HepG2 (cell line): ENCODE data around the gene DHH. TPM values are rescaled to one million over a fixed set of nuclear protein-coding genes. Genes with fewer than 3 reads are reported as not detected.

Experiments used
- CENPX ChIP-seq: sonication (generic); formaldehyde crosslinking; IDR thresholded peaks from 2 replicates; pipeline ENCODE4 v1.9.0; 2021; ENCODE audit warnings: mild to moderate bottlenecking, missing genetic modification reagents, moderate library complexity
- DMAP1 ChIP-seq: IDR thresholded peaks from 2 replicates; pipeline ENCODE4 v1.6.1; 2016
- ELF4 ChIP-seq: sonication (generic); formaldehyde crosslinking; IDR thresholded peaks from 2 replicates; pipeline ENCODE4 v1.5.0; 2020; ENCODE audit warnings: missing genetic modification reagents, mild to moderate bottlenecking, moderate library complexity, borderline replicate concordance
- FOXK2 ChIP-seq: fragments of 450-650 bp; IDR thresholded peaks from 2 replicates; pipeline ENCODE4 v1.6.1; 2016
- IRX3 ChIP-seq: sonication (generic); formaldehyde crosslinking; IDR thresholded peaks from 2 replicates; pipeline ENCODE4 v1.8.1; 2023; ENCODE audit warnings: mild to moderate bottlenecking, low read depth, missing genetic modification reagents, borderline replicate concordance
- MBD4 ChIP-seq: IDR thresholded peaks from 2 replicates; pipeline ENCODE4 v1.6.1; 2012; ENCODE audit warnings: low read length, inconsistent platforms, borderline replicate concordance
- NCOA5 ChIP-seq: sonication (generic); formaldehyde crosslinking; IDR thresholded peaks from 2 replicates; pipeline ENCODE4 v1.4.0; 2020; ENCODE audit warnings: missing genetic modification reagents
- POLR2AphosphoS5 ChIP-seq: IDR thresholded peaks from 2 replicates; pipeline ENCODE4 v1.6.1; 2012; ENCODE audit warnings: low read depth, low read length
- ZFP62 ChIP-seq: sonication (generic); formaldehyde crosslinking; IDR thresholded peaks from 2 replicates; pipeline ENCODE4 v1.4.0; 2020; ENCODE audit warnings: missing genetic modification reagents
- ZIK1 ChIP-seq: sonication (generic); formaldehyde crosslinking; IDR thresholded peaks from 2 replicates; pipeline ENCODE4 v1.5.0; 2020; ENCODE audit warnings: mild to moderate bottlenecking, low read depth, missing genetic modification reagents, borderline replicate concordance
- ZNF329 ChIP-seq: sonication (generic); formaldehyde crosslinking; IDR thresholded peaks from 2 replicates; pipeline ENCODE4 v1.9.0; 2021; ENCODE audit warnings: low read depth, mild to moderate bottlenecking, missing genetic modification reagents
- ZNF546 ChIP-seq: sonication (generic); formaldehyde crosslinking; conservative IDR thresholded peaks from 2 replicates; pipeline ENCODE4 v1.8.1; 2023; ENCODE audit warnings: mild to moderate bottlenecking, missing genetic modification reagents
- ZNF614 ChIP-seq: IDR thresholded peaks from 2 replicates; pipeline ENCODE4 v1.6.1; 2018; ENCODE audit warnings: missing biosample characterization, missing genetic modification reagents, inconsistent platforms, borderline replicate concordance
- ZNF749 ChIP-seq: sonication (generic); formaldehyde crosslinking; IDR thresholded peaks from 2 replicates; pipeline ENCODE4 v1.8.0; 2022; ENCODE audit warnings: mild to moderate bottlenecking, missing genetic modification reagents, moderate library complexity, borderline replicate concordance
- ZSCAN30 ChIP-seq: sonication (generic); formaldehyde crosslinking; IDR thresholded peaks from 2 replicates; pipeline ENCODE4 v1.5.0; 2020; ENCODE audit warnings: mild to moderate bottlenecking, missing genetic modification reagents
- polyA plus RNA-seq, 8 experiments: library from polyadenylated mRNA; depleted of rRNA in 3 of 8; stranded (reverse) in 7 of 8; unstranded in 1 of 8; fragments of >200 nt; fragmentation: Illumina TruSeq in 4 of 8; extraction: Trizol in 4 of 8; gene quantifications; 2 replicates each; pipeline versions ENCODE4 v1.2.1 to v1.2.3, GENCODE V29; 2011 to 2016; ENCODE audit warnings: low read depth in 4 of 8, missing spikeins in 1 of 8, mixed read lengths in 1 of 8; ENCODE audit not compliant: insufficient read depth in 1 of 8
- total RNA-seq, 5 experiments: library from RNA; depleted of rRNA; stranded (reverse); fragments of >200 nt; fragmentation: Illumina TruSeq; extraction: Trizol; gene quantifications; 2 replicates each; pipeline ENCODE4 v1.2.3, GENCODE V29; 2016; ENCODE audit warnings: low read depth in 1 of 5
- TF ChIP-seq, protein P1 (sequence below): IDR thresholded peaks from 2 replicates; pipeline ENCODE4 v1.6.1; 2016; ENCODE audit warnings: missing genetic modification reagents, missing compliant biosample characterization

Gene DHH
- total and polyA plus RNA-seq, 2 of the 13 experiments (the other 11 are each of a cell fraction or from before 2014, with no cell fraction given), result not detected

DNA sequence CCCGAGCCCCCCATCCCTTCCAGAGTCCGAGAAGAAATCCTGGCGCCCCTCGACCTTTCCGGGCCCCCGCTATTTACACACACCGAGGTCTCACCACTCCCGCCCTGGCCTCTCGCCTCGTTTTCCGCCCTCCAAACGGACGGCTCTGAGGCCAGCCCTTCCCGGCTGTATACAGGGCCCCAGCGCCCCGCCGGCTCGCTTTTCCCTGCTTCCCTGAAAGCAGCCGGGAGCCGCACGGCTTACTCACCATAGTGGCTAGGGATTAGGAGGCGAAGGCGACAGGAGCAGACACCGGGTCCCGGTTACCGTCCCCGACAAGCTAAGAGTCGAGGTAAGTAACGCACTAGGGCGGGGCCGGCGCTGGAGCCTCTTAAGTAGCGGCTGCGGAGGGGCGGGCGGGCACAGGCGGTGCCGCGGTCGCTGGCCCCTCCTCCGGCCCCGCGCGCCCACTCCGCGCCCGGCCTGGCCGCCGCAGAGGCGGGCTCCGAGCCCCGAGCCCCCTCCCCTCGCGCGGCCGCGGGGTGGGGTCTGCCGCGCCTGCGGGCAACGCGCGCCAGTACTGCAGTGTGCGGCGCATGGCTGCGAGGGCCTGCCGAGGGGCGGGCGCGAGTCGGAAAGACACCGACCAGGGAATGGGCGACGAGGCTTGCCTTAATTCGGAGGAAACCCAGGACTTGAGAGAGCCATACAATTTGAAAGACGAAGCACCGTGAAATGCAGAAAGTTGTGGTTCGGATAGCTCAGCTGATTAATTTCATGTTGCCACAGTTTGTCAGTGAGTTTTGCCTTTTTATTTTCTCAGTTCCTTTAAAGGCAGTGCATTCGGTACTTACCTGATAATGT is 36.7 kb upstream of the DHH start, which contains the start of gene TUBA1B (continued):
- TF ChIP-seq ZNF329 (CRISPR knock-in tag) (peak; percentile 81), ZNF614 (peak; percentile 19; the same call in 1 of the 2 replicates), ZSCAN30 (no peak), ZNF546 (CRISPR knock-in tag) (peak; percentile 9; the same call in 1 of the 2 replicates), ZIK1 (CRISPR knock-in tag) (peak; percentile 69; the same call in 1 of the 2 replicates), ZNF749 (CRISPR knock-in tag) (peak; percentile 80), FOXK2 (no peak), ELF4 (CRISPR knock-in tag) (no peak), NCOA5 (no peak), POLR2AphosphoS5 (peak; percentile 99), CENPX (CRISPR knock-in tag) (no peak), IRX3 (CRISPR knock-in tag) (no peak), DMAP1 (CRISPR knock-in tag) (no peak), ZFP62 (CRISPR knock-in tag) (no peak), MBD4 (no peak; the same call in 1 of the 2 replicates)
- TF ChIP-seq, protein P1, sequence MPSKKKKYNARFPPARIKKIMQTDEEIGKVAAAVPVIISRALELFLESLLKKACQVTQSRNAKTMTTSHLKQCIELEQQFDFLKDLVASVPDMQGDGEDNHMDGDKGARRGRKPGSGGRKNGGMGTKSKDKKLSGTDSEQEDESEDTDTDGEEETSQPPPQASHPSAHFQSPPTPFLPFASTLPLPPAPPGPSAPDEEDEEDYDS, result peak; percentile 98
